GM23248 (cell line): ENCODE measurements around the gene ZDHHC6. TPM values are rescaled to one million over a fixed set of nuclear protein-coding genes. Genes with fewer than 3 reads are reported as not detected.

Experiments
- DNase-seq: peaks from one replicate; pipeline ENCODE4 v3.0.0-alpha.2; 2015
- H2AFZ ChIP-seq: fragments of 200-600 bp; sonication (generic); 2 replicates; pipeline ENCODE4 v1.6.1; 2016; ENCODE audit warnings: antibody characterized with exemption
- H3F3A ChIP-seq: fragments of 200-600 bp; sonication (generic); 2 replicates; pipeline ENCODE4 v1.6.1; 2016; ENCODE audit warnings: mild to moderate bottlenecking, antibody characterized with exemption, mixed run types; ENCODE audit not compliant: insufficient read depth
- H3K27ac ChIP-seq: fragments of 200-600 bp; sonication (generic); 2 replicates; pipeline ENCODE4 v1.5.1; 2016; ENCODE audit warnings: mild to moderate bottlenecking
- H3K27me3 ChIP-seq: fragments of 200-600 bp; sonication (generic); replicated peaks from 2 replicates; pipeline ENCODE4 v1.6.1; 2016; ENCODE audit warnings: mild to moderate bottlenecking; ENCODE audit not compliant: insufficient read depth
- H3K36me3 ChIP-seq: fragments of 200-600 bp; sonication (generic); 2 replicates; pipeline ENCODE4 v1.6.1; 2016; ENCODE audit warnings: low read depth, mild to moderate bottlenecking
- H3K4me1 ChIP-seq: fragments of 200-600 bp; sonication (generic); 2 replicates; pipeline ENCODE4 v1.6.1; 2016; ENCODE audit warnings: mild to moderate bottlenecking; ENCODE audit not compliant: insufficient read depth
- H3K4me2 ChIP-seq: fragments of 200-600 bp; sonication (generic); one replicate; pipeline ENCODE4 v1.6.1; 2016; ENCODE audit warnings: mild to moderate bottlenecking; ENCODE audit not compliant: unreplicated experiment
- H3K4me3 ChIP-seq: fragments of 200-600 bp; sonication (generic); 2 replicates; pipeline ENCODE4 v1.5.1; 2016; ENCODE audit warnings: mild to moderate bottlenecking
- H3K79me2 ChIP-seq: fragments of 200-600 bp; sonication (generic); 2 replicates; pipeline ENCODE4 v1.6.1; 2016; ENCODE audit warnings: mild to moderate bottlenecking; ENCODE audit not compliant: insufficient read depth
- H3K9ac ChIP-seq: fragments of 200-600 bp; sonication (generic); 2 replicates; pipeline ENCODE4 v1.6.1; 2016; ENCODE audit warnings: mild to moderate bottlenecking
- H3K9me2 ChIP-seq: fragments of 200-600 bp; sonication (generic); 2 replicates; pipeline ENCODE4 v1.6.1; 2016; ENCODE audit warnings: mixed run types, mild to moderate bottlenecking, moderate library complexity; ENCODE audit not compliant: insufficient read depth
- H3K9me3 ChIP-seq: fragments of 200-600 bp; sonication (generic); one replicate; pipeline ENCODE4 v1.6.1; 2017; ENCODE audit warnings: low read depth
- H4K20me1 ChIP-seq: fragments of 200-600 bp; sonication (generic); 2 replicates; pipeline ENCODE4 v1.6.0; 2016; ENCODE audit not compliant: insufficient read depth
- EZH2 ChIP-seq: fragments of 200-600 bp; sonication (generic); IDR thresholded peaks from 2 replicates; pipeline ENCODE4 v1.6.1; 2018; ENCODE audit warnings: antibody characterized with exemption, mild to moderate bottlenecking; ENCODE audit not compliant: insufficient read depth, poor library complexity, severe bottlenecking
- EZH2phosphoT487 ChIP-seq: fragments of 200-600 bp; sonication (generic); IDR thresholded peaks from 2 replicates; pipeline ENCODE4 v1.6.1; 2018; ENCODE audit warnings: antibody characterized with exemption, moderate library complexity, mild to moderate bottlenecking, low read depth; ENCODE audit not compliant: insufficient read depth
- WGBS, 2 experiments: methylation state at CpG; one replicate each; pipeline ENCODE4 v1.1.6; 2015 to 2017; ENCODE audit warnings: low lambda C conversion rate in 2 of 2, low coverage in 1 of 2; ENCODE audit errors: missing lambda C conversion rate in 2 of 2; 5-methylcytosine and 5-hydroxymethylcytosine counted together
- in situ Hi-C: fragments of 300-500 bp; cut with MboI; formaldehyde crosslinking; loops from 2 replicates; pipeline ENCODE4 v1.15.0; 2020
- polyA plus RNA-seq: library from polyadenylated mRNA; unstranded; fragments of >200 nt; fragmentation: Nextera tagmentation; extraction: Ambion mirVana; gene quantifications from 2 replicates; pipeline ENCODE4 v1.2.1, GENCODE V29; 2016
- total RNA-seq: library from RNA; depleted of rRNA; stranded (reverse); fragments of >200 nt; shearing (Covaris generic); gene quantifications from 2 replicates; pipeline ENCODE4 v1.2.3, GENCODE V29; 2014

The ZDHHC6 gene
- total and polyA plus RNA-seq, 2 experiments from 2014 or later = 23.6 to 47.1 TPM

- Histone ChIP-seq H3K27ac (no peak overlapping the region), H3K27me3 (no peaks in the 10 kb centered on the region), H3K9ac (peak overlapping the region; percentile 93; the same call in 1 of the 2 replicates), H3K4me2 (no peak overlapping the region), H3K4me3 (no peak overlapping the region), H4K20me1 (no peaks in the 10 kb centered on the region), H3K9me2 (no peaks in the 10 kb centered on the region), H3K9me3 (no peaks in the 10 kb centered on the region), H3K4me1 (peaks cover 13% of the 10 kb centered on the region), H3K36me3 (peaks cover 11% of the 10 kb centered on the region), H2AFZ (no peak overlapping the region), H3F3A (no peaks in the 10 kb centered on the region), H3K79me2 (peaks cover 89% of the 10 kb centered on the region)
- in situ Hi-C loops = loop anchor here (25.0 kb wide), 1 partner anchor 287 kb away; no protein-coding TSS in a partner anchor
- TF ChIP-seq EZH2phosphoT487 = no peak
- no peak for TF ChIP-seq EZH2
- WGBS, 2 experiments = 89 to 91% methylated on average over 4 of the region's 4 CpGs
- no peak for DNase-seq
These were observed 2.2 kb upstream of the ZDHHC6 start for GRCh38 chr10:112448888-112449287.

GRCh38 chr10:112447620-112447928 lies 860 bp upstream of the ZDHHC6 start:
- Histone ChIP-seq H3K4me3 (peak overlapping the region; percentile 96), H3K79me2 (peaks cover 76% of the 10 kb centered on the region), H3K4me1 (peaks cover 13% of the 10 kb centered on the region), H3K9me3 (no peaks in the 10 kb centered on the region), H3K4me2 (peak overlapping the region; percentile 92), H3K9me2 (no peaks in the 10 kb centered on the region), H3F3A (no peaks in the 10 kb centered on the region), H3K27me3 (no peaks in the 10 kb centered on the region), H3K36me3 (peaks cover 11% of the 10 kb centered on the region), H4K20me1 (no peaks in the 10 kb centered on the region), H3K9ac (peak overlapping the region; percentile 93), H3K27ac (peak overlapping the region; percentile 93), H2AFZ (peak overlapping the region; percentile 97)
- no peak for TF ChIP-seq EZH2
- no peak for TF ChIP-seq EZH2phosphoT487
- WGBS, 2 experiments = 4 to 8% methylated on average over 10 of the region's 10 CpGs
- in situ Hi-C loops = loop anchor here (25.0 kb wide), 1 partner anchor 285 kb away; no protein-coding TSS in a partner anchor
- no peak for DNase-seq

- TF ChIP-seq EZH2 (no peak), EZH2phosphoT487 (no peak)
- Histone ChIP-seq H3K27me3 (no peaks in the 10 kb centered on the region), H3K4me2 (peak overlapping the region; percentile 92), H3K9me3 (no peaks in the 10 kb centered on the region), H3K36me3 (peaks cover 22% of the 10 kb centered on the region), H3K4me3 (peak overlapping the region; percentile 96), H3K27ac (peak overlapping the region; percentile 93), H3K79me2 (peaks cover 63% of the 10 kb centered on the region), H2AFZ (peak overlapping the region; percentile 97), H3K9me2 (no peaks in the 10 kb centered on the region), H4K20me1 (no peaks in the 10 kb centered on the region), H3K4me1 (peaks cover 13% of the 10 kb centered on the region), H3F3A (no peaks in the 10 kb centered on the region), H3K9ac (peak overlapping the region; percentile 93)
- WGBS, 2 experiments = 2 to 3% methylated on average over 20 of the region's 20 CpGs
- DNase-seq = peak; percentile 70
- in situ Hi-C loops = loop anchor here (25.0 kb wide), 1 partner anchor 284 kb away; no protein-coding TSS in a partner anchor
These were observed 459 bp downstream of the ZDHHC6 start for GRCh38 chr10:112446055-112446854.

- in situ Hi-C loops = loop anchor here (25.0 kb wide), 1 partner anchor 280 kb away; no protein-coding TSS in a partner anchor
- no peaks in the 10 kb centered on the region for H3K9me2 ChIP-seq
These were observed 4.7 kb downstream of the ZDHHC6 start for GRCh38 chr10:112442063-112442462.

More at GRCh38 chr10:112442063-112442462, 4.7 kb downstream of the ZDHHC6 start:
- Histone ChIP-seq H3K4me2 (no peak overlapping the region), H3K9ac (no peak overlapping the region), H3K36me3 (peaks cover 52% of the 10 kb centered on the region), H3K4me1 (peaks cover 7% of the 10 kb centered on the region; the same call in 1 of the 2 replicates), H2AFZ (no peak overlapping the region), H3K27ac (no peak overlapping the region), H3K27me3 (no peaks in the 10 kb centered on the region), H3F3A (peaks cover 13% of the 10 kb centered on the region; the same call in 1 of the 2 replicates), H3K4me3 (no peak overlapping the region), H3K79me2 (peaks cover 22% of the 10 kb centered on the region), H3K9me3 (no peaks in the 10 kb centered on the region), H4K20me1 (no peaks in the 10 kb centered on the region)
- WGBS, 2 experiments = 83 to 89% methylated on average over 3 of the region's 3 CpGs
- TF ChIP-seq EZH2 (no peak), EZH2phosphoT487 (no peak)
- no peak for DNase-seq
